ENCODE data around the gene MMP20.

Gene MMP20

GRCh38 chr11:102560555-102561011 lies 64.5 kb downstream of the MMP20 start (continued):
- no peak for TF ChIP-seq ZSCAN30 (tag by site-specific recombination; IDR thresholded peaks at IDR 0.05)
- no peak for TF ChIP-seq ZNF707 (tag by site-specific recombination; IDR thresholded peaks at IDR 0.05)
- TF ChIP-seq ZNF549 (tag by site-specific recombination; IDR thresholded peaks at IDR 0.05) = no peak
- no peak for TF ChIP-seq MEIS1 (CRISPR knock-in tag; IDR thresholded peaks at IDR 0.05; ENCODE audit: borderline replicate concordance)
- TF ChIP-seq ZNF2 (tag by site-specific recombination; IDR thresholded peaks at IDR 0.05) = no peak
- no peak for TF ChIP-seq ZNF214 (tag by site-specific recombination; IDR thresholded peaks at IDR 0.05; ENCODE audit: borderline replicate concordance)

GRCh38 chr11:102559839-102560238 lies 65.3 kb downstream of the MMP20 start:
- H3K9me3 ChIP-seq (ENCODE audit: control insufficient read depth, insufficient read depth, low read depth, low read length) = no peaks in the 10 kb centered on the region
- no peaks in the 10 kb centered on the region for H3K4me1 ChIP-seq (ENCODE audit: control insufficient read depth, insufficient read depth, low read length)
- POLR2A ChIA-PET = no interaction called here
- H3K36me3 ChIP-seq (ENCODE audit: control insufficient read depth in 2 of 2, insufficient read depth in 1 of 2, low read length in 2 of 2) = no peaks in the 10 kb centered on the region
- H3K4me3 ChIP-seq (ENCODE audit: low read depth, low read length) = no peak overlapping the region
- TF ChIP-seq ZNF658 (tag by site-specific recombination; IDR thresholded peaks at IDR 0.05) = no peak
- TF ChIP-seq PRDM1 (tag by site-specific recombination; IDR thresholded peaks at IDR 0.05) = no peak
- TF ChIP-seq ZNF473 (tag by site-specific recombination; IDR thresholded peaks at IDR 0.05) = no peak
- TF ChIP-seq GFI1B (tag by site-specific recombination; IDR thresholded peaks at IDR 0.05) = no peak
- TF ChIP-seq ZNF350 (tag by site-specific recombination; IDR thresholded peaks at IDR 0.05) = no peak
- TF ChIP-seq ZBTB20 (tag by site-specific recombination; IDR thresholded peaks at IDR 0.05) = no peak
- TF ChIP-seq MZF1 (tag by site-specific recombination; IDR thresholded peaks at IDR 0.05; ENCODE audit: borderline replicate concordance) = no peak
- no peak for TF ChIP-seq ZNF558 (tag by site-specific recombination; IDR thresholded peaks at IDR 0.05)
- no peak for TF ChIP-seq OSR2 (tag by site-specific recombination; IDR thresholded peaks at IDR 0.05)
- no peak for TF ChIP-seq ZNF548 (tag by site-specific recombination; IDR thresholded peaks at IDR 0.05)
- no peak for TF ChIP-seq ZNF146 (tag by site-specific recombination; IDR thresholded peaks at IDR 0.05)
- TF ChIP-seq ZFP41 (tag by site-specific recombination; IDR thresholded peaks at IDR 0.05; ENCODE audit: borderline replicate concordance) = no peak
- no peak for TF ChIP-seq ZBTB21 (tag by site-specific recombination; IDR thresholded peaks at IDR 0.05)
- no peak for TF ChIP-seq TSHZ1 (tag by site-specific recombination; IDR thresholded peaks at IDR 0.05; ENCODE audit: borderline replicate concordance)
- TF ChIP-seq ZSCAN30 (tag by site-specific recombination; IDR thresholded peaks at IDR 0.05) = no peak
- no peak for TF ChIP-seq ZBTB8A (tag by site-specific recombination; IDR thresholded peaks at IDR 0.05)
- TF ChIP-seq ZBTB49 (tag by site-specific recombination; IDR thresholded peaks at IDR 0.05; ENCODE audit: low read depth) = no peak
- TF ChIP-seq ATF2 (tag by site-specific recombination; IDR thresholded peaks at IDR 0.05; ENCODE audit: low read depth) = no peak
- TF ChIP-seq PATZ1 (tag by site-specific recombination; IDR thresholded peaks at IDR 0.05) = no peak
- TF ChIP-seq ZNF704 (tag by site-specific recombination; IDR thresholded peaks at IDR 0.05) = no peak
- no peak overlapping the region for H3K27ac ChIP-seq (ENCODE audit: extremely low read depth, low read depth, low read length)
- CTCF ChIA-PET = interaction anchor here (0.6 to 1.3 kb wide), 3 partner anchors 25 to 1782 kb away, joined by 3 to 6 read pairs (median 3); no protein-coding TSS in a partner anchor

Data from HEK293 (cell line).